Spleen (tissue), 11 donors: ENCODE results near the gene GLDC. TPM values are rescaled to one million over a fixed set of nuclear protein-coding genes. Genes with fewer than 3 reads are reported as not detected.
A peak's percentile ranks its signal among the peaks of the same experiment; 100 is the strongest.

Source experiments
- DNase-seq: peaks from one replicate; pipeline ENCODE4 v3.0.0-alpha.2; 2020
- H3K27ac ChIP-seq, 8 donors: fragments of 200-600 bp; sonication (generic) in 7 of 8; 1 replicate in 4 of 8; 2 replicates in 4 of 8; pipeline versions ENCODE4 v1.5.0 to v1.8.0; 2016 to 2021; ENCODE audit warnings: inconsistent platforms in 4 of 8, mild to moderate bottlenecking in 4 of 8, moderate library complexity in 1 of 8
- H3K27me3 ChIP-seq, 7 donors: fragments of 200-600 bp; sonication (generic) in 6 of 7; replicated peaks in 1 of 7; 1 replicate in 4 of 7; 2 replicates in 3 of 7; pipeline versions ENCODE4 v1.5.0 to v1.8.0; 2016 to 2021; ENCODE audit warnings: inconsistent platforms in 3 of 7, mild to moderate bottlenecking in 1 of 7
- H3K36me3 ChIP-seq, 6 donors: fragments of 200-600 bp; sonication (generic) in 5 of 6; 1 replicate in 4 of 6; 2 replicates in 2 of 6; pipeline versions ENCODE4 v1.5.0 to v1.8.0; 2016 to 2021; ENCODE audit warnings: inconsistent platforms in 2 of 6
- H3K4me1 ChIP-seq, 6 donors: fragments of 200-600 bp; sonication (generic) in 5 of 6; 1 replicate in 3 of 6; 2 replicates in 3 of 6; pipeline versions ENCODE4 v1.5.0 to v1.8.0; 2016 to 2021; ENCODE audit warnings: inconsistent platforms in 3 of 6
- H3K4me3 ChIP-seq, 8 donors: fragments of 200-600 bp; sonication (generic) in 7 of 8; 1 replicate in 4 of 8; 2 replicates in 4 of 8; pipeline versions ENCODE4 v1.5.0 to v1.8.0; 2016 to 2021; ENCODE audit warnings: inconsistent platforms in 4 of 8, mild to moderate bottlenecking in 4 of 8, moderate library complexity in 2 of 8
- H3K9me3 ChIP-seq, 8 donors: fragments of 200-600 bp; sonication (generic) in 7 of 8; 1 replicate in 4 of 8; 2 replicates in 4 of 8; pipeline versions ENCODE4 v1.5.0 to v1.8.0; 2016 to 2021; ENCODE audit warnings: inconsistent platforms in 4 of 8
- POLR2A ChIP-seq, 3 donors: fragments of 450-650 bp; IDR thresholded peaks; one replicate each; pipeline ENCODE4 v1.5.1; 2017; ENCODE audit warnings: antibody characterized with exemption in 3 of 3, mild to moderate bottlenecking in 1 of 3
- POLR2AphosphoS5 ChIP-seq, 3 donors: sonication (generic); formaldehyde crosslinking; IDR thresholded peaks; one replicate each; pipeline ENCODE4 v1.5.1; 2017; ENCODE audit warnings: antibody characterized with exemption in 3 of 3
- WGBS, 5 donors: extraction: QIAGEN DNeasy Blood & Tissue Kit in 3 of 5; methylation state at CpG; one replicate each; pipeline versions ENCODE4 v1.1.5 to v1.1.7; 2013 to 2018; 5-methylcytosine and 5-hydroxymethylcytosine counted together
- intact Hi-C: fragments of 100-400 bp; cut with DNase I; formaldehyde crosslinking; loops from one replicate; pipeline ENCODE4 v1.15.0; 2023; ENCODE audit warnings: low total_unique reads
- polyA plus RNA-seq, 3 donors: library from polyadenylated mRNA; stranded (reverse); fragments of 200-250 nt; gene quantifications; one replicate each; pipeline ENCODE4 v1.2.1, GENCODE V29; 2013
- total RNA-seq, 7 donors: library from RNA; depleted of rRNA in 3 of 7; stranded (reverse); fragments of >200 nt in 3 of 7; fragmentation: NEBNext Ultra II Directional in 4 of 7; extraction: Animal tissue kit (Norgen Biotek cat#: 25700) in 4 of 7; gene quantifications; one replicate each; pipeline versions ENCODE4 v1.1.0 to v1.2.1, GENCODE V29; 2016 to 2021
- TF ChIP-seq, protein P1 (sequence below), 11 experiments: fragments of 200-600 bp in 7 of 11; fragments of 450-650 bp in 4 of 11; sonication (generic) in 4 of 11; IDR thresholded peaks in 8 of 11; conservative IDR thresholded peaks in 3 of 11; 1 replicate in 7 of 11; 2 replicates in 4 of 11; pipeline versions ENCODE4 v1.4.0 to v1.8.0; 2016 to 2021; ENCODE audit warnings: antibody characterized with exemption in 11 of 11, inconsistent platforms in 4 of 11, mild to moderate bottlenecking in 1 of 11
- donor health status: healthy with polysubstance abuse.
- donor health status: DM: no; HTN: no; CAD: no; lungs with moderate emphysema.
- donor health status: DM: no; HTN: no; CAD: no.
- donor health status: Bipolar disorder and iron deficiency.
- donor health status: healthy.
- donor health status: DM: no; HTN: no; CAD: no.
- donor health status: DM: yes; HTN: yes; CAD: no.

The GLDC gene
- total and polyA plus RNA-seq, 10 donors, result 0.17 to 8.7 (median 0.64) TPM

GRCh38 chr9:6632516-6633183 is 12.9 kb downstream of the GLDC start:
- Histone ChIP-seq H3K36me3 (no peaks in the 10 kb centered on the region), H3K4me3 (no peak overlapping the region), H3K4me1 (no peaks in the 10 kb centered on the region), H3K9me3 (no peaks in the 10 kb centered on the region), H3K27me3 (peaks cover 0 to 14% (median 0%) of the 10 kb centered on the region in 7 donors), H3K27ac (no peak overlapping the region)
- no peak for TF ChIP-seq POLR2A (IDR thresholded peaks at IDR 0.05)
- TF ChIP-seq POLR2AphosphoS5 (IDR thresholded peaks at IDR 0.05), result peak in 1 of 3 donors; percentile 27
- intact Hi-C loops, result no loop called here
- peak; percentile 83 for DNase-seq
- 68 to 75% (median 73%) methylated on average over 19 of the region's 19 CpGs for WGBS, 5 donors

DNA sequence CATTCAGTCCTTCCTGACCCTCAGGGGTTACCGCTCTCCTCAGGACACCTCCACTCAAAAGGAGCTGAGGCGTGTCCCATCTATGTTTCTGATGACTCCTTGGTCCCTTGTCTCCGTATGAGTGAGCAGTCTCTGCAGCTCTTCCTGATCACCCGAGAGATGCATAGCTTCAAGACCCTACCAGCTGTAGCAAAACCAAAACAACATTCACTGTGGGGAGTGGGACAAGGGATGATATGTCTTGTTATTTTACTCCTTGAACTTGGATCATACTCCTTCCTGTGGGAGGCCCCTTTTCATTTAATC is 14.4 kb downstream of the GLDC start:
- TF ChIP-seq, protein P1, sequence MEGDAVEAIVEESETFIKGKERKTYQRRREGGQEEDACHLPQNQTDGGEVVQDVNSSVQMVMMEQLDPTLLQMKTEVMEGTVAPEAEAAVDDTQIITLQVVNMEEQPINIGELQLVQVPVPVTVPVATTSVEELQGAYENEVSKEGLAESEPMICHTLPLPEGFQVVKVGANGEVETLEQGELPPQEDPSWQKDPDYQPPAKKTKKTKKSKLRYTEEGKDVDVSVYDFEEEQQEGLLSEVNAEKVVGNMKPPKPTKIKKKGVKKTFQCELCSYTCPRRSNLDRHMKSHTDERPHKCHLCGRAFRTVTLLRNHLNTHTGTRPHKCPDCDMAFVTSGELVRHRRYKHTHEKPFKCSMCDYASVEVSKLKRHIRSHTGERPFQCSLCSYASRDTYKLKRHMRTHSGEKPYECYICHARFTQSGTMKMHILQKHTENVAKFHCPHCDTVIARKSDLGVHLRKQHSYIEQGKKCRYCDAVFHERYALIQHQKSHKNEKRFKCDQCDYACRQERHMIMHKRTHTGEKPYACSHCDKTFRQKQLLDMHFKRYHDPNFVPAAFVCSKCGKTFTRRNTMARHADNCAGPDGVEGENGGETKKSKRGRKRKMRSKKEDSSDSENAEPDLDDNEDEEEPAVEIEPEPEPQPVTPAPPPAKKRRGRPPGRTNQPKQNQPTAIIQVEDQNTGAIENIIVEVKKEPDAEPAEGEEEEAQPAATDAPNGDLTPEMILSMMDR (IDR thresholded peaks at IDR 0.05 in 8 of 11, conservative IDR thresholded peaks at IDR 0.05 in 3 of 11), result no peak
- TF ChIP-seq POLR2AphosphoS5 (IDR thresholded peaks at IDR 0.05) (no peak), POLR2A (IDR thresholded peaks at IDR 0.05) (no peak)
- intact Hi-C loops, result no loop called here
- no peak for DNase-seq
- no peaks in the 10 kb centered on the region for H3K36me3 ChIP-seq
- whole genome bisulfite sequencing, 5 donors, result 80 to 87% (median 81%) methylated on average over 4 of the region's 4 CpGs
- no peaks in the 10 kb centered on the region for H3K4me1 ChIP-seq
- peaks cover 0 to 10% (median 0%) of the 10 kb centered on the region in 7 donors for H3K27me3 ChIP-seq
- H3K4me3 ChIP-seq, result no peak overlapping the region
- no peaks in the 10 kb centered on the region for H3K9me3 ChIP-seq
- no peak overlapping the region for H3K27ac ChIP-seq

- Histone ChIP-seq H3K9me3 (no peaks in the 10 kb centered on the region), H3K27me3 (peaks cover 0 to 10% (median 0%) of the 10 kb centered on the region in 7 donors), H3K4me1 (no peaks in the 10 kb centered on the region), H3K4me3 (no peak overlapping the region), H3K27ac (no peak overlapping the region), H3K36me3 (no peaks in the 10 kb centered on the region)
- 78 to 95% (median 88%) methylated on average over 11 of the region's 11 CpGs for WGBS, 5 donors
- DNase-seq, result peak; percentile 82
- intact Hi-C loops, result no loop called here
- TF ChIP-seq POLR2AphosphoS5 (IDR thresholded peaks at IDR 0.05), result peak in 1 of 3 donors; percentile 18
- TF ChIP-seq, protein P1 (IDR thresholded peaks at IDR 0.05 in 8 of 11, conservative IDR thresholded peaks at IDR 0.05 in 3 of 11), result no peak
Observed at GRCh38 chr9:6630502-6631206, 14.9 kb downstream of the GLDC start.

- peaks cover 0 to 23% (median 0%) of the 10 kb centered on the region in 7 donors for H3K27me3 ChIP-seq
- H3K36me3 ChIP-seq, result no peaks in the 10 kb centered on the region
- no peak for DNase-seq
- H3K9me3 ChIP-seq, result no peaks in the 10 kb centered on the region
- intact Hi-C loops, result no loop called here
- no peaks in the 10 kb centered on the region for H3K4me1 ChIP-seq
- 62 to 85% (median 70%) methylated on average over 2 of the region's 2 CpGs for WGBS, 5 donors
- TF ChIP-seq POLR2AphosphoS5 (IDR thresholded peaks at IDR 0.05), result no peak
- no peak for TF ChIP-seq POLR2A (IDR thresholded peaks at IDR 0.05)
- TF ChIP-seq, protein P1 (IDR thresholded peaks at IDR 0.05 in 8 of 11, conservative IDR thresholded peaks at IDR 0.05 in 3 of 11), result no peak
- H3K27ac ChIP-seq, result no peak overlapping the region
- H3K4me3 ChIP-seq, result no peak overlapping the region
Observed at GRCh38 chr9:6628704-6629103, 16.8 kb downstream of the GLDC start.
